Activated effector memory CD4-positive, alpha-beta T cell treated with anti-CD3 and anti-CD28 coated beads, Interleukin-2, amount 50 U/mL, for 16 hours (primary cell): ENCODE measurements around the gene CLEC2D.
"Not testable (repeated sequence)": the region's sequence is repeated elsewhere in the genome, so short reads cannot be mapped to it uniquely, and the experiment has no call there.

Experiments
- DNase-seq: peaks from one replicate; pipeline ENCODE4 v3.0.0-alpha.2; 2020

Gene CLEC2D

DNA sequence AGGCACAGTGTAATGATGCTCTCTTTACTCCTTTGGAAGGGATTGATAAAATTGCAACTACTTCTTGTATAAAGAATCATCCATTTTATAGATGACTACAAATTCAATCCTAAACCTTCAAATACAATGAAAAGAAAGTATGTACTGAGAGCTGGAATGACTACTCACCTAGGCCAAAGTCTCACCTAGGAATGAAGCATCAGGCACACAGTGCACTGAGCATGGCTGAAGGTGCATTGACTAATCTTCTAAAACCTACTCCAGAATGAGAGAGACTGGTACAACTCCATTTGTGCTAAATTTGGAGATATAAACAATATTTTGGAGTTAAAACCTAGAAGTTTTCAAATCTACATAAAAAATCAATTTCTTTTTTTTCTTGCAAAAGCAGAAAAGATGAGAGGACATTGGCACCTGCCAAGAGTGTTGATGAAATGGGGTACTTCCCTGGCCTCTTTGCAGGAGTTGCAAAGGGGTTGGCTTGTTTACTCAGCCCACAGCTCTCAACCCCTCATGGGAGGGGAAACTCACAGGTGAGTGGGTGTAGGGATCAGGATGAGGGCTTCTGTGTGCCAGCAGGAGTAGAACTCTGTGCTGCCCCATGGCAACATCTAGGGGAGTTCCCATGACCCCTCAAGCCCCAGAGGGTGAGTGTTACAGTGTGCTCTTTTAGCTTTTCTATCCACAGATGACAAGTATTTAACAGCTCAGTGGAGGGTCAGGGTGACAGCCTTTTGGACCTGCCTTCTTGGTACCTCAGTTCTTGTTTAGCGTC is 32.1 kb downstream of the CLEC2D start:
- peak; percentile 70 for DNase-seq

GRCh38 chr12:9702255-9702654 is 32.7 kb downstream of the CLEC2D start:
- peak; percentile 73 for DNase-seq

DNA sequence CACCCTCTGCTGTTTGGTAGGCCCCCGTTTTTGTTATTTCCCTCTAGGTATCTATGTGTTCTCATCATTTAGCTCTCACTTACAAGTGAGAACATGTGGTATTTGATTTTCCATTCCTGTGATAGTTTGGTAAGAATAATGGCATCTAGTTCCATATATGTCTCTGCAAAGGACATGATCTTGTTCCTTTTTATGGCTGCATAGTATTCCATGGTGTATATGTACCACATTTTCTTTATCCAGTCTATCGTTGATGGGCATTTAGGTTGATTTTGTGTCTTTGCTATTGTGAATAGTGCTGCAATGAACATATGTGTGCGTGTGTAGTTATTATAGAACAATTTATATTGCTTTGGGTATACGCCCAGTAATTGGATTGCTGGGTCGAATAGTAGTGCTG is 35.0 kb downstream of the CLEC2D start:
- not testable (repeated sequence) for DNase-seq

- no peak for DNase-seq
These were observed 36.7 kb downstream of the CLEC2D start for GRCh38 chr12:9706086-9706685.

GRCh38 chr12:9707356-9707755 is 37.8 kb downstream of the CLEC2D start:
- peak; percentile 66 for DNase-seq

- peak; percentile 86 for DNase-seq
These were observed 38.6 kb downstream of the CLEC2D start for GRCh38 chr12:9707864-9708808.

GRCh38 chr12:9708853-9709252 is 39.3 kb downstream of the CLEC2D start:
- DNase-seq: no peak

- no peak for DNase-seq
These were observed 41.3 kb downstream of the CLEC2D start for GRCh38 chr12:9710584-9711375.

- DNase-seq: no peak
These were observed 42.2 kb downstream of the CLEC2D start for GRCh38 chr12:9711664-9712063.

DNA sequence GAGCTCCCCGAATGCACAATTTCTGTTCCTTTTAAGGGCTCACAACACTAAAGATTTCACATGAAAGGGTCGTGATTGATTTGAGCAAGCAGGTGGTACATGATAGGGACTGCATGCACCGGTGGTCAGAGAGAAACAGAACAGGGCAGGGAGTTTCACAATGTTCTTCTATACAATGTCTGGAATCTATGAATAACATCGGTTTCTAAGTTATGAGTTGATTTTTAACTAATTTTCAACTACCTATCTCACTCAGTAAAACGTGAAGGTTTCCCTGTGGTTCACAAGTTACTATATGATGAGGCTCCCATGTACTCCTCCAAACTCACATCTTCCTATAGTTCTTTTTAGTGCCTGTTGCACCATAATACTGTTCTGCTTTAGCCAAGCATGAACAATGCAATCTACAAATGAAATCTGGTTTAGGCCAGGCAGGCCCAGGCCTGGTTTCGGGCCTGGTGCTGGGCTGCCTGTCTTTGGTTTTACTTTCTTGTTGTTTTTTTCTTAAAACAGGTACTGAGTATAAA is 43.6 kb downstream of the CLEC2D start:
- not testable (repeated sequence) for DNase-seq

- no peak for DNase-seq
These were observed 47.8 kb downstream of the CLEC2D start for GRCh38 chr12:9717070-9717925.

GRCh38 chr12:9718968-9719367 is 49.5 kb downstream of the CLEC2D start:
- DNase-seq: no peak

DNA sequence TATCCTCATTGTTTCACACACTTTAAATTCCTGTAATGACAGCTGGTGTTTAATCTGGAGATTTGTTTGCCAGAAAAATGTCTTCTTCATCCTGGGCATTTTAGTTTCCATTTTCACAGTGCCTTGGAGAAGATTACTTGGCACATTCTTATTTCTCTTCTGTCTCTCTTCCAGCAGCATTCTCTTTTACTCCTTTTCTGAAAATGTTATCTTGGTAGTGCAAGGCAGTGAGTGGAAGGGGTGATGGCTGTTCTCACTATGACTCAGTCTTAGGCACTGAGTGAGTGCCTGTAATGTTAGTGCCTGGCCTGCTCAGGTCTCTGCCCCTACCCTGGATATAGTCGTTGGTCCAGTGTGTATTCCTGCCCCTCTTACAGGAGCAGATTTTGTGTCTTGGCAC is 50.3 kb downstream of the CLEC2D start:
- DNase-seq: no peak

GRCh38 chr12:9721394-9722092 is 52.0 kb downstream of the CLEC2D start:
- no peak for DNase-seq

GRCh38 chr12:9724023-9724422 is 54.5 kb downstream of the CLEC2D start:
- DNase-seq: no peak

- DNase-seq: no peak
These were observed 55.8 kb downstream of the CLEC2D start for GRCh38 chr12:9725213-9725870.

GRCh38 chr12:9727813-9728212 is 58.3 kb downstream of the CLEC2D start:
- DNase-seq: no peak

DNA sequence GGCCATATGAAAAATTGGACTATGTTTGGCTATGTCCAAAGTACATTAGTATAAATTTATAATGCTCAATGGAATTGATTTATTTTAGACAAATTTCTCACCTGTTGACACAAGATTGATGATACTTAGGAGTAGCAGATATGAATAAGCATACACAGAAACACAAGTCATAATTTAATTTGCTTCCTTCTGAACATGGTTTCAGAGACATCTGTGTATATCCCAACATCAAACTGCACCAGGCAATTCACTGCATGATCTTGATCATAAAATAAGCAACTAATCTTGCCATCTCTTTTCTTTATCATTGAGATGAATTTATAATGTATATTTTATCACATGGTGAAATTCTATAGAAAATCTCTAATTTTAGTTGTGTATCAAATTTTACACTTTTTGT is 59.6 kb downstream of the CLEC2D start:
- DNase-seq: no peak

DNA sequence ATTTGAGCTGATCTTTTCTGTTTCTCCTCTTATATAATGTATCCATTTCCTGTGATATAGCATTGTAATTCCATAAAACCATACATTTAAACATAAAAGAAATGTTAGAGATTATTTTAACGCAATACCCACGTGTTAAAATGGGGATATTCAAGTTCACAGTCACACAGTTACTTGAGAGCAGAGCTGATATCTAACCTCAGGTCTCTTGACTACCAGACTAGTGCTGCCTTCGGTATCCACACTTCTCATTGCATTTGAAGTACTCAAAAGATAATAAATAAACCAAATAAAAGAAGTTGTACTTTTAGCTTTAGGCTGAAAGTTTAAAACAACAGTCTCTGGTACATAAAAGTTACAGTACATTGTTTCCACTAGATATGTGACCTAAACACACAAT is 60.5 kb downstream of the CLEC2D start:
- DNase-seq: no peak

- no peak for DNase-seq
These were observed 61.1 kb downstream of the CLEC2D start for GRCh38 chr12:9730591-9730990.
